Mesenteric fat pad (tissue), 1 donor: Measurements from ENCODE around the gene RHOB. TPM values are rescaled to one million over a fixed set of nuclear protein-coding genes. Genes with fewer than 3 reads are reported as not detected.
"Not testable (repeated sequence)": the region's sequence is repeated elsewhere in the genome, so short reads cannot be mapped to it uniquely, and the experiment has no call there.

Source experiments
- DNase-seq: peaks from one replicate; pipeline ENCODE4 v3.0.0-alpha.2; 2020; ENCODE audit warnings: low spot score
- long read RNA-seq: library from polyadenylated mRNA; unstranded; transcript quantifications from one replicate; pipeline ENCODE4 v2.0.0, GENCODE V29; 2020
- total RNA-seq: library from RNA; stranded (reverse); fragmentation: NEBNext Ultra II Directional; extraction: Animal tissue kit (Norgen Biotek cat#: 25700); gene quantifications from one replicate; pipeline ENCODE4 v1.2.1, GENCODE V29; 2021
- donor health status: DM: yes; HTN: yes; CAD: no.

RHOB gene
- total RNA-seq: 677 TPM
- long read RNA-seq, transcript RHOB-201 (1 exons, 2,372 nt): major isoform, 292 of 292 reads
- long read RNA-seq, partial matches to known transcripts: 0 of 292 reads
- long read RNA-seq, other reads (novel, unspliced or antisense): 0 of 292 reads

- DNase-seq: peak; percentile 99
Observed at GRCh38 chr2:20446917-20447436, at the start of gene RHOB. Gene RHOB (plus strand): TSS chr2:20447074. CDS start chr2:20447466, 392 bp downstream.

- DNase-seq: peak; percentile 51
Observed at GRCh38 chr2:20397811-20398447, 48.9 kb upstream of the RHOB start.

- DNase-seq: peak; percentile 51
Observed at GRCh38 chr2:20398956-20399567, 47.8 kb upstream of the RHOB start.

- peak; percentile 35 for DNase-seq
Observed at GRCh38 chr2:20400306-20400705, 46.6 kb upstream of the RHOB start.

GRCh38 chr2:20400787-20401488 is 45.9 kb upstream of the RHOB start:
- no peak for DNase-seq

GRCh38 chr2:20401489-20401835 is 45.4 kb upstream of the RHOB start:
- DNase-seq: peak; percentile 20

- DNase-seq: no peak
Observed at GRCh38 chr2:20403774-20404312, 43.0 kb upstream of the RHOB start.

GRCh38 chr2:20404950-20405349 is 41.9 kb upstream of the RHOB start:
- no peak for DNase-seq

GRCh38 chr2:20409039-20409438 is 37.8 kb upstream of the RHOB start:
- no peak for DNase-seq

GRCh38 chr2:20410556-20411277 is 36.2 kb upstream of the RHOB start:
- DNase-seq: peak; percentile 73

- DNase-seq: peak; percentile 89
Observed at GRCh38 chr2:20411361-20411894, 35.4 kb upstream of the RHOB start.

- peak; percentile 64 for DNase-seq
Observed at GRCh38 chr2:20414806-20415205, 32.1 kb upstream of the RHOB start.

GRCh38 chr2:20415511-20415918 is 31.4 kb upstream of the RHOB start:
- DNase-seq: peak; percentile 74

- no peak for DNase-seq
Observed at GRCh38 chr2:20416723-20417122, 30.2 kb upstream of the RHOB start.

GRCh38 chr2:20417230-20417821 is 29.5 kb upstream of the RHOB start:
- DNase-seq: not testable (repeated sequence)

GRCh38 chr2:20418519-20418918 is 28.4 kb upstream of the RHOB start:
- no peak for DNase-seq

GRCh38 chr2:20419007-20419576 is 27.8 kb upstream of the RHOB start:
- peak; percentile 67 for DNase-seq

- peak; percentile 24 for DNase-seq
Observed at GRCh38 chr2:20419752-20420151, 27.1 kb upstream of the RHOB start.

- peak; percentile 88 for DNase-seq
Observed at GRCh38 chr2:20421336-20421987, 25.4 kb upstream of the RHOB start.

GRCh38 chr2:20421988-20422370 is 24.9 kb upstream of the RHOB start:
- DNase-seq: peak; percentile 94
